Measurements from ENCODE around the gene AUTS2.

AUTS2 gene

GRCh38 chr7:69598081-69598486, at the start of gene AUTS2:
AUTS2 (plus strand) TSS chr7:69598475; CDS start chr7:69599654, 1,179 bp downstream.
- Histone ChIP-seq H3K4me3 (ENCODE audit: low read depth in 1 of 5, low read length in 5 of 5) (peak within 1 kb of the TSS; percentile 83 to 96 (median 85)), H3K4me1 (ENCODE audit: control insufficient read depth in 5 of 5, insufficient read depth in 5 of 5, low read length in 5 of 5) (peaks cover 0 to 42% (median 29%) of the 10 kb centered on the region in 5 donors), H3K27me3 (ENCODE audit: control insufficient read depth in 5 of 5, insufficient read depth in 4 of 5, low read length in 5 of 5) (no peaks in the 10 kb centered on the region), H3K36me3 (ENCODE audit: control insufficient read depth in 5 of 5, insufficient read depth in 5 of 5, low read length in 5 of 5) (no peaks in the 10 kb centered on the region), H3K9ac (ENCODE audit: low read length in 5 of 5) (peak within 1 kb of the TSS; percentile 48 to 87 (median 79)), H3K9me3 (ENCODE audit: control insufficient read depth in 5 of 5, low read length in 5 of 5) (no peaks in the 10 kb centered on the region), H3K27ac (ENCODE audit: low read depth, low read length) (peak within 1 kb of the TSS; percentile 84)

GRCh38 chr7:69550991-69551390, 47.3 kb upstream of the AUTS2 start:
- H3K4me1 ChIP-seq (ENCODE audit: control insufficient read depth in 5 of 5, insufficient read depth in 5 of 5, low read length in 5 of 5), result peaks cover 0 to 6% (median 0%) of the 10 kb centered on the region in 5 donors
- H3K9ac ChIP-seq (ENCODE audit: low read length in 5 of 5), result no peak overlapping the region
- no peaks in the 10 kb centered on the region for H3K27me3 ChIP-seq (ENCODE audit: control insufficient read depth in 5 of 5, insufficient read depth in 4 of 5, low read length in 5 of 5)
- H3K4me3 ChIP-seq (ENCODE audit: low read depth in 1 of 5, low read length in 5 of 5), result no peak overlapping the region
- H3K27ac ChIP-seq (ENCODE audit: low read depth, low read length), result no peak overlapping the region
- no peaks in the 10 kb centered on the region for H3K9me3 ChIP-seq (ENCODE audit: control insufficient read depth in 5 of 5, low read length in 5 of 5)
- no peaks in the 10 kb centered on the region for H3K36me3 ChIP-seq (ENCODE audit: control insufficient read depth in 5 of 5, insufficient read depth in 5 of 5, low read length in 5 of 5)

- Histone ChIP-seq H3K36me3 (ENCODE audit: control insufficient read depth in 5 of 5, insufficient read depth in 5 of 5, low read length in 5 of 5) (no peaks in the 10 kb centered on the region), H3K9ac (ENCODE audit: low read length in 5 of 5) (no peak overlapping the region), H3K27me3 (ENCODE audit: control insufficient read depth in 5 of 5, insufficient read depth in 4 of 5, low read length in 5 of 5) (no peaks in the 10 kb centered on the region), H3K27ac (ENCODE audit: low read depth, low read length) (no peak overlapping the region), H3K9me3 (ENCODE audit: control insufficient read depth in 5 of 5, low read length in 5 of 5) (no peaks in the 10 kb centered on the region), H3K4me1 (ENCODE audit: control insufficient read depth in 5 of 5, insufficient read depth in 5 of 5, low read length in 5 of 5) (peaks cover 0 to 6% (median 0%) of the 10 kb centered on the region in 5 donors), H3K4me3 (ENCODE audit: low read depth in 1 of 5, low read length in 5 of 5) (no peak overlapping the region)
These were observed 45.1 kb upstream of the AUTS2 start for GRCh38 chr7:69553190-69553589.

- H3K4me1 ChIP-seq (ENCODE audit: control insufficient read depth in 5 of 5, insufficient read depth in 5 of 5, low read length in 5 of 5), result peaks cover 0 to 12% (median 9%) of the 10 kb centered on the region in 5 donors
- no peak overlapping the region for H3K4me3 ChIP-seq (ENCODE audit: low read depth in 1 of 5, low read length in 5 of 5)
- no peaks in the 10 kb centered on the region for H3K27me3 ChIP-seq (ENCODE audit: control insufficient read depth in 5 of 5, insufficient read depth in 4 of 5, low read length in 5 of 5)
- H3K27ac ChIP-seq (ENCODE audit: low read depth, low read length), result no peak overlapping the region
- H3K36me3 ChIP-seq (ENCODE audit: control insufficient read depth in 5 of 5, insufficient read depth in 5 of 5, low read length in 5 of 5), result no peaks in the 10 kb centered on the region
- no peaks in the 10 kb centered on the region for H3K9me3 ChIP-seq (ENCODE audit: control insufficient read depth in 5 of 5, low read length in 5 of 5)
- no peak overlapping the region for H3K9ac ChIP-seq (ENCODE audit: low read length in 5 of 5)
These were observed 36.9 kb upstream of the AUTS2 start for GRCh38 chr7:69561266-69561960.

- Histone ChIP-seq H3K27me3 (ENCODE audit: control insufficient read depth in 5 of 5, insufficient read depth in 4 of 5, low read length in 5 of 5) (peaks cover 0 to 2% (median 0%) of the 10 kb centered on the region in 5 donors), H3K4me3 (ENCODE audit: low read depth in 1 of 5, low read length in 5 of 5) (peak overlapping the region in 1 of 5 donors; percentile 29), H3K4me1 (ENCODE audit: control insufficient read depth in 5 of 5, insufficient read depth in 5 of 5, low read length in 5 of 5) (peaks cover 0 to 12% (median 9%) of the 10 kb centered on the region in 5 donors), H3K36me3 (ENCODE audit: control insufficient read depth in 5 of 5, insufficient read depth in 5 of 5, low read length in 5 of 5) (no peaks in the 10 kb centered on the region), H3K9me3 (ENCODE audit: control insufficient read depth in 5 of 5, low read length in 5 of 5) (no peaks in the 10 kb centered on the region), H3K27ac (ENCODE audit: low read depth, low read length) (no peak overlapping the region), H3K9ac (ENCODE audit: low read length in 5 of 5) (no peak overlapping the region)
These were observed 33.5 kb upstream of the AUTS2 start for GRCh38 chr7:69564454-69565417.

GRCh38 chr7:69567800-69568199, 30.5 kb upstream of the AUTS2 start:
- H3K27ac ChIP-seq (ENCODE audit: low read depth, low read length), result no peak overlapping the region
- no peaks in the 10 kb centered on the region for H3K36me3 ChIP-seq (ENCODE audit: control insufficient read depth in 5 of 5, insufficient read depth in 5 of 5, low read length in 5 of 5)
- H3K9ac ChIP-seq (ENCODE audit: low read length in 5 of 5), result no peak overlapping the region
- H3K27me3 ChIP-seq (ENCODE audit: control insufficient read depth in 5 of 5, insufficient read depth in 4 of 5, low read length in 5 of 5), result peaks cover 0 to 2% (median 0%) of the 10 kb centered on the region in 5 donors
- no peaks in the 10 kb centered on the region for H3K9me3 ChIP-seq (ENCODE audit: control insufficient read depth in 5 of 5, low read length in 5 of 5)
- peaks cover 0 to 12% (median 9%) of the 10 kb centered on the region in 5 donors for H3K4me1 ChIP-seq (ENCODE audit: control insufficient read depth in 5 of 5, insufficient read depth in 5 of 5, low read length in 5 of 5)
- H3K4me3 ChIP-seq (ENCODE audit: low read depth in 1 of 5, low read length in 5 of 5), result no peak overlapping the region

GRCh38 chr7:69568266-69568665, 30.0 kb upstream of the AUTS2 start:
- H3K9me3 ChIP-seq (ENCODE audit: control insufficient read depth in 5 of 5, low read length in 5 of 5), result no peaks in the 10 kb centered on the region
- H3K27ac ChIP-seq (ENCODE audit: low read depth, low read length), result no peak overlapping the region
- H3K4me3 ChIP-seq (ENCODE audit: low read depth in 1 of 5, low read length in 5 of 5), result no peak overlapping the region
- H3K4me1 ChIP-seq (ENCODE audit: control insufficient read depth in 5 of 5, insufficient read depth in 5 of 5, low read length in 5 of 5), result peaks cover 0 to 12% (median 9%) of the 10 kb centered on the region in 5 donors
- H3K9ac ChIP-seq (ENCODE audit: low read length in 5 of 5), result no peak overlapping the region
- no peaks in the 10 kb centered on the region for H3K36me3 ChIP-seq (ENCODE audit: control insufficient read depth in 5 of 5, insufficient read depth in 5 of 5, low read length in 5 of 5)
- H3K27me3 ChIP-seq (ENCODE audit: control insufficient read depth in 5 of 5, insufficient read depth in 4 of 5, low read length in 5 of 5), result peaks cover 0 to 2% (median 0%) of the 10 kb centered on the region in 5 donors

- no peaks in the 10 kb centered on the region for H3K9me3 ChIP-seq (ENCODE audit: control insufficient read depth in 5 of 5, low read length in 5 of 5)
These were observed 22.6 kb upstream of the AUTS2 start for GRCh38 chr7:69575651-69576050.

GRCh38 chr7:69577221-69577620, 21.1 kb upstream of the AUTS2 start:
- H3K4me3 ChIP-seq (ENCODE audit: low read depth in 1 of 5, low read length in 5 of 5), result no peak overlapping the region
- H3K9me3 ChIP-seq (ENCODE audit: control insufficient read depth in 5 of 5, low read length in 5 of 5), result no peaks in the 10 kb centered on the region
- H3K36me3 ChIP-seq (ENCODE audit: control insufficient read depth in 5 of 5, insufficient read depth in 5 of 5, low read length in 5 of 5), result no peaks in the 10 kb centered on the region
- peaks cover 0 to 6% (median 0%) of the 10 kb centered on the region in 5 donors for H3K4me1 ChIP-seq (ENCODE audit: control insufficient read depth in 5 of 5, insufficient read depth in 5 of 5, low read length in 5 of 5)
- H3K9ac ChIP-seq (ENCODE audit: low read length in 5 of 5), result no peak overlapping the region
- H3K27me3 ChIP-seq (ENCODE audit: control insufficient read depth in 5 of 5, insufficient read depth in 4 of 5, low read length in 5 of 5), result no peaks in the 10 kb centered on the region
- no peak overlapping the region for H3K27ac ChIP-seq (ENCODE audit: low read depth, low read length)

More at GRCh38 chr7:69575651-69576050, 22.6 kb upstream of the AUTS2 start:
- Histone ChIP-seq H3K9ac (ENCODE audit: low read length in 5 of 5) (no peak overlapping the region), H3K4me1 (ENCODE audit: control insufficient read depth in 5 of 5, insufficient read depth in 5 of 5, low read length in 5 of 5) (peaks cover 0 to 6% (median 0%) of the 10 kb centered on the region in 5 donors), H3K36me3 (ENCODE audit: control insufficient read depth in 5 of 5, insufficient read depth in 5 of 5, low read length in 5 of 5) (no peaks in the 10 kb centered on the region), H3K27ac (ENCODE audit: low read depth, low read length) (no peak overlapping the region), H3K4me3 (ENCODE audit: low read depth in 1 of 5, low read length in 5 of 5) (no peak overlapping the region), H3K27me3 (ENCODE audit: control insufficient read depth in 5 of 5, insufficient read depth in 4 of 5, low read length in 5 of 5) (no peaks in the 10 kb centered on the region)

GRCh38 chr7:69585169-69585568, 13.1 kb upstream of the AUTS2 start:
- no peaks in the 10 kb centered on the region for H3K27me3 ChIP-seq (ENCODE audit: control insufficient read depth in 5 of 5, insufficient read depth in 4 of 5, low read length in 5 of 5)
- H3K27ac ChIP-seq (ENCODE audit: low read depth, low read length), result no peak overlapping the region
- H3K36me3 ChIP-seq (ENCODE audit: control insufficient read depth in 5 of 5, insufficient read depth in 5 of 5, low read length in 5 of 5), result no peaks in the 10 kb centered on the region
- H3K4me3 ChIP-seq (ENCODE audit: low read depth in 1 of 5, low read length in 5 of 5), result no peak overlapping the region
- no peaks in the 10 kb centered on the region for H3K4me1 ChIP-seq (ENCODE audit: control insufficient read depth in 5 of 5, insufficient read depth in 5 of 5, low read length in 5 of 5)
- no peak overlapping the region for H3K9ac ChIP-seq (ENCODE audit: low read length in 5 of 5)
- no peaks in the 10 kb centered on the region for H3K9me3 ChIP-seq (ENCODE audit: control insufficient read depth in 5 of 5, low read length in 5 of 5)
